Activated B cell treated with CpG ODN at 0.5 μM for 24 hours (primary cell): Measurements from ENCODE around the gene METTL15. TPM values are rescaled to one million over a fixed set of nuclear protein-coding genes. Genes with fewer than 3 reads are reported as not detected.
"Not testable (repeated sequence)": the region's sequence is repeated elsewhere in the genome, so short reads cannot be mapped to it uniquely, and the experiment has no call there.

Experiments used
- ATAC-seq: fragments of 200-7000 bp; cut with Tn5 transposase; one replicate; pipeline ENCODE4 v1.10.0; 2021; ENCODE audit warnings: low read depth, mild to moderate bottlenecking, moderate library complexity
- CTCF ChIA-PET: fragments of 350-600 bp; sonication (Branson Sonifier 250); formaldehyde crosslinking; loops from one replicate; lab custom pipeline; 2021; ENCODE audit warnings: antibody characterized with exemption; lab: Charles Lee
- POLR2A ChIA-PET: fragments of 350-600 bp; sonication (Branson Sonifier 250); formaldehyde crosslinking; loops from one replicate; lab custom pipeline; 2021; ENCODE audit warnings: antibody characterized with exemption; lab: Charles Lee
- DNase-seq: peaks from one replicate; pipeline ENCODE4 v3.0.0; 2022
- H3K27ac Mint-ChIP-seq: one replicate; pipeline ENCODE4 v1.8.0; 2020; ENCODE audit warnings: mixed read lengths
- H3K27me3 Mint-ChIP-seq: one replicate; pipeline ENCODE4 v1.8.0; 2021; ENCODE audit warnings: mixed read lengths
- H3K36me3 Mint-ChIP-seq: one replicate; pipeline ENCODE4 v1.8.0; 2021; ENCODE audit warnings: low read depth, mixed read lengths
- H3K4me1 Mint-ChIP-seq: one replicate; pipeline ENCODE4 v1.8.0; 2021; ENCODE audit warnings: mixed read lengths
- H3K4me3 Mint-ChIP-seq: one replicate; pipeline ENCODE4 v1.8.0; 2020; ENCODE audit warnings: mild to moderate bottlenecking, mixed read lengths
- H3K9me3 Mint-ChIP-seq: one replicate; pipeline ENCODE4 v1.8.0; 2020; ENCODE audit warnings: mixed read lengths
- CTCF ChIP-seq: fragments of 200-600 bp; IDR thresholded peaks from one replicate; pipeline ENCODE4 v1.8.0; 2022; ENCODE audit warnings: antibody characterized with exemption, mild to moderate bottlenecking
- intact Hi-C: fragments of 100-400 bp; cut with micrococcal nuclease; formaldehyde crosslinking; loops from one replicate; pipeline ENCODE4 v1.15.1; 2024
- total RNA-seq: library from RNA; stranded (reverse); gene quantifications from 2 replicates; pipeline ENCODE4 v1.2.3, GENCODE V29; 2022

METTL15 gene
- total RNA-seq, 1 donor from 2014 or later = 14.2 TPM

GRCh38 chr11:28257761-28258160 is 149.6 kb downstream of the METTL15 start:
- POLR2A ChIA-PET = no interaction called here
- peaks cover 34% of the 10 kb centered on the region for H3K36me3 Mint-ChIP-seq
- intact Hi-C loops = no loop called here

GRCh38 chr11:28259177-28259843 is 151.1 kb downstream of the METTL15 start:
- POLR2A ChIA-PET = no interaction called here
- intact Hi-C loops = no loop called here
- Mint-ChIP-seq H3K27ac (no peak overlapping the region), H3K27me3 (no peaks in the 10 kb centered on the region), H3K9me3 (peaks cover 7% of the 10 kb centered on the region), H3K36me3 (peaks cover 26% of the 10 kb centered on the region), H3K4me3 (no peak overlapping the region), H3K4me1 (no peaks in the 10 kb centered on the region)
- DNase-seq (no peak), ATAC-seq (no peak)
- TF ChIP-seq CTCF = no peak
- CTCF ChIA-PET = no interaction called here

More at GRCh38 chr11:28257761-28258160, 149.6 kb downstream of the METTL15 start:
- no peak for DNase-seq
- no peaks in the 10 kb centered on the region for H3K4me1 Mint-ChIP-seq
- no peak overlapping the region for H3K4me3 Mint-ChIP-seq
- no peak for TF ChIP-seq CTCF
- H3K9me3 Mint-ChIP-seq = peaks cover 11% of the 10 kb centered on the region
- H3K27me3 Mint-ChIP-seq = no peaks in the 10 kb centered on the region
- CTCF ChIA-PET = no interaction called here
- H3K27ac Mint-ChIP-seq = no peak overlapping the region
- no peak for ATAC-seq

GRCh38 chr11:28268925-28269324 is 160.7 kb downstream of the METTL15 start:
- ATAC-seq = no peak

GRCh38 chr11:28269586-28269985 is 161.4 kb downstream of the METTL15 start:
- POLR2A ChIA-PET = no interaction called here
- peaks cover 12% of the 10 kb centered on the region for H3K9me3 Mint-ChIP-seq
- ATAC-seq (no peak), DNase-seq (no peak)
- TF ChIP-seq CTCF = no peak
- H3K36me3 Mint-ChIP-seq = peaks cover 17% of the 10 kb centered on the region
- no peaks in the 10 kb centered on the region for H3K4me1 Mint-ChIP-seq
- intact Hi-C loops = no loop called here
- no peak overlapping the region for H3K27ac Mint-ChIP-seq
- CTCF ChIA-PET = no interaction called here
- no peaks in the 10 kb centered on the region for H3K27me3 Mint-ChIP-seq
- no peak overlapping the region for H3K4me3 Mint-ChIP-seq

More at GRCh38 chr11:28268925-28269324, 160.7 kb downstream of the METTL15 start:
- H3K9me3 Mint-ChIP-seq = peaks cover 12% of the 10 kb centered on the region
- no peaks in the 10 kb centered on the region for H3K4me1 Mint-ChIP-seq
- no peak for DNase-seq
- H3K27me3 Mint-ChIP-seq = no peaks in the 10 kb centered on the region
- POLR2A ChIA-PET = no interaction called here
- CTCF ChIA-PET = no interaction called here
- H3K4me3 Mint-ChIP-seq = no peak overlapping the region
- TF ChIP-seq CTCF = no peak
- no peak overlapping the region for H3K27ac Mint-ChIP-seq
- H3K36me3 Mint-ChIP-seq = peaks cover 17% of the 10 kb centered on the region
- intact Hi-C loops = no loop called here

GRCh38 chr11:28272247-28272646 is 164.1 kb downstream of the METTL15 start:
- H3K4me1 Mint-ChIP-seq, H3K4me3 Mint-ChIP-seq, POLR2A ChIA-PET, intact Hi-C loops, ATAC-seq, H3K36me3 Mint-ChIP-seq, H3K9me3 Mint-ChIP-seq, H3K27me3 Mint-ChIP-seq, CTCF ChIA-PET, H3K27ac Mint-ChIP-seq, DNase-seq: not testable (repeated sequence)
